ENCODE results near the gene PLIN5. TPM values are rescaled to one million over a fixed set of nuclear protein-coding genes. Genes with fewer than 3 reads are reported as not detected.

The PLIN5 gene
- polyA plus RNA-seq, 3 donors: 0.28 to 3.0 (median 0.58) TPM

- Mint-ChIP-seq H3K4me3 (no peak overlapping the region), H3K9me3 (peaks cover 0 to 11% (median 0%) of the 10 kb centered on the region in 7 donors), H3K4me1 (peaks cover 33% of the 10 kb centered on the region), H3K27me3 (ENCODE audit: low read depth in 3 of 3) (peaks cover 2 to 12% (median 2%) of the 10 kb centered on the region in 3 donors), H3K27ac (no peak overlapping the region), H3K36me3 (peaks cover 4 to 7% of the 10 kb centered on the region in 2 donors)
- no peak overlapping the region for H3K4me3 ChIP-seq (replicated peaks in 1 of 3; ENCODE audit: low read depth in 2 of 3, low read length in 3 of 3)
- H3K4me1 ChIP-seq (ENCODE audit: control insufficient read depth in 1 of 2, insufficient read depth in 2 of 2, low read length in 2 of 2): peaks cover 37 to 50% of the 10 kb centered on the region in 2 donors
- no peaks in the 10 kb centered on the region for H3K27me3 ChIP-seq (ENCODE audit: control insufficient read depth in 2 of 2, insufficient read depth in 2 of 2, low read length in 2 of 2)
- 83% methylated on average over 14 of the region's 25 CpGs for WGBS (ENCODE audit: insufficient coverage)
- no peak overlapping the region for H3K9ac ChIP-seq (ENCODE audit: insufficient read depth, low read length, poor library complexity, severe bottlenecking)
- H4K20me1 ChIP-seq (ENCODE audit: insufficient read depth, low read length): no peaks in the 10 kb centered on the region
- no peak overlapping the region for H3K4me2 ChIP-seq (replicated peaks; ENCODE audit: extremely low read depth, low read length, poor library complexity, severe bottlenecking)
- no peak for TF ChIP-seq CTCF (IDR thresholded peaks at IDR 0.05)
- peak in 2 of 3 donors; percentile 35 to 50 for DNase-seq
- H3K79me2 ChIP-seq (ENCODE audit: insufficient read depth, low read length): no peaks in the 10 kb centered on the region
- H2AFZ ChIP-seq (ENCODE audit: insufficient read depth, low read depth, low read length, poor library complexity, severe bottlenecking): no peak overlapping the region
- intact Hi-C loops (cut with micrococcal nuclease): no loop called here
- no peak overlapping the region for H3K27ac ChIP-seq (ENCODE audit: low read depth in 1 of 2, low read length in 2 of 2)
- H3K36me3 ChIP-seq (replicated peaks in 1 of 2; ENCODE audit: control insufficient read depth in 1 of 2, insufficient read depth in 2 of 2, low read length in 2 of 2): no peaks in the 10 kb centered on the region
- H3K9me3 ChIP-seq (replicated peaks in 1 of 2; ENCODE audit: control insufficient read depth in 1 of 2, insufficient read depth in 1 of 2, low read length in 2 of 2): no peaks in the 10 kb centered on the region
These were observed 21.6 kb upstream of the PLIN5 start for GRCh38 chr19:4556597-4557127.

- intact Hi-C loops (cut with micrococcal nuclease): no loop called here
- H3K4me1 ChIP-seq (ENCODE audit: control insufficient read depth in 1 of 2, insufficient read depth in 2 of 2, low read length in 2 of 2): peaks cover 34 to 43% of the 10 kb centered on the region in 2 donors
- H2AFZ ChIP-seq (ENCODE audit: insufficient read depth, low read depth, low read length, poor library complexity, severe bottlenecking): no peak overlapping the region
- H3K4me3 Mint-ChIP-seq: peak overlapping the region in 1 of 2 donors; percentile 51
- peaks cover 32% of the 10 kb centered on the region for H3K4me1 Mint-ChIP-seq
- peaks cover 2 to 9% (median 2%) of the 10 kb centered on the region in 3 donors for H3K27me3 Mint-ChIP-seq (ENCODE audit: low read depth in 3 of 3)
- H4K20me1 ChIP-seq (ENCODE audit: insufficient read depth, low read length): no peaks in the 10 kb centered on the region
- H3K9me3 Mint-ChIP-seq: peaks cover 0 to 11% (median 0%) of the 10 kb centered on the region in 7 donors
- H3K36me3 ChIP-seq (replicated peaks in 1 of 2; ENCODE audit: control insufficient read depth in 1 of 2, insufficient read depth in 2 of 2, low read length in 2 of 2): no peaks in the 10 kb centered on the region
- H3K9ac ChIP-seq (ENCODE audit: insufficient read depth, low read length, poor library complexity, severe bottlenecking): no peak overlapping the region
- no peaks in the 10 kb centered on the region for H3K9me3 ChIP-seq (replicated peaks in 1 of 2; ENCODE audit: control insufficient read depth in 1 of 2, insufficient read depth in 1 of 2, low read length in 2 of 2)
- no peak for TF ChIP-seq CTCF (IDR thresholded peaks at IDR 0.05)
- no peak for DNase-seq
- H3K36me3 Mint-ChIP-seq: peaks cover 4 to 7% of the 10 kb centered on the region in 2 donors
- WGBS (ENCODE audit: insufficient coverage): 86% methylated on average over 38 of the region's 43 CpGs
- no peaks in the 10 kb centered on the region for H3K79me2 ChIP-seq (ENCODE audit: insufficient read depth, low read length)
- H3K4me3 ChIP-seq (replicated peaks in 1 of 3; ENCODE audit: low read depth in 2 of 3, low read length in 3 of 3): no peak overlapping the region
- no peaks in the 10 kb centered on the region for H3K27me3 ChIP-seq (ENCODE audit: control insufficient read depth in 2 of 2, insufficient read depth in 2 of 2, low read length in 2 of 2)
- H3K27ac ChIP-seq (ENCODE audit: low read depth in 1 of 2, low read length in 2 of 2): no peak overlapping the region
- H3K27ac Mint-ChIP-seq: peak overlapping the region in 4 of 7 donors; percentile 8 to 58 (median 30)
- no peak overlapping the region for H3K4me2 ChIP-seq (replicated peaks; ENCODE audit: extremely low read depth, low read length, poor library complexity, severe bottlenecking)
These were observed 20.9 kb upstream of the PLIN5 start for GRCh38 chr19:4555657-4556561.

All from CD14-positive monocyte (primary cell).